Endothelial cell of umbilical vein (primary cell): ENCODE measurements around the gene CDK9. TPM values are rescaled to one million over a fixed set of nuclear protein-coding genes. Genes with fewer than 3 reads are reported as not detected.

Source experiments
- BruUV-seq: library from RNA; stranded (reverse); fragments of 400-500 nt; replicated peaks from 2 replicates; lab custom pipeline; 2021; lab: Mats Ljungman, UMichigan
- CTCF ChIA-PET: fragments of 300-600, 350-600 bp; sonication (Branson Sonifier 250); formaldehyde crosslinking; loops from one replicate; lab custom pipeline; 2021; ENCODE audit warnings: antibody characterized with exemption, inconsistent platforms; lab: Charles Lee
- POLR2A ChIA-PET: fragments of 300-600, 350-600 bp; sonication (Branson Sonifier 250); formaldehyde crosslinking; loops from one replicate; lab custom pipeline; 2021; ENCODE audit warnings: antibody characterized with exemption, inconsistent platforms; lab: Charles Lee
- DNase-seq: peaks from one replicate; pipeline ENCODE4 v3.0.0-alpha.2; 2011; ENCODE audit warnings: low read depth, low spot score
- FAIRE-seq: peaks from 2 replicates; lab custom pipeline; 2011; peaks lifted over from hg19 to GRCh38; lab: Jason Lieb, UNC
- H2AFZ ChIP-seq: 2 replicates; pipeline ENCODE4 v1.6.0; 2012; ENCODE audit warnings: low read depth, low read length, control low read depth, inconsistent platforms
- H3K27ac ChIP-seq: 2 replicates; pipeline ENCODE4 v1.5.1; 2011; ENCODE audit warnings: low read depth, mild to moderate bottlenecking, control low read depth, low read length, moderate library complexity; ENCODE audit not compliant: insufficient read depth
- H3K27me3 ChIP-seq, 2 experiments: 2 replicates each; pipeline versions ENCODE4 v1.6.0 to v1.6.1; 2011; ENCODE audit warnings: low read length in 2 of 2, mixed read lengths in 1 of 2; ENCODE audit not compliant: control insufficient read depth in 2 of 2, insufficient read depth in 2 of 2
- H3K36me3 ChIP-seq, 2 experiments: 2 replicates in 1 of 2; 3 replicates in 1 of 2; pipeline ENCODE4 v1.5.1; 2011; ENCODE audit warnings: low read length in 2 of 2, mild to moderate bottlenecking in 1 of 2, moderate library complexity in 1 of 2; ENCODE audit not compliant: control insufficient read depth in 2 of 2, insufficient read depth in 2 of 2; ENCODE audit errors: extremely low read depth in 1 of 2
- H3K4me1 ChIP-seq: 3 replicates; pipeline ENCODE4 v1.5.1; 2011; ENCODE audit warnings: mild to moderate bottlenecking, low read length; ENCODE audit not compliant: control insufficient read depth, insufficient read depth; ENCODE audit errors: extremely low read depth
- H3K4me2 ChIP-seq: 2 replicates; pipeline ENCODE4 v1.6.1; 2011; ENCODE audit warnings: low read length, control low read depth, mixed read lengths; ENCODE audit not compliant: insufficient read depth
- H3K4me3 ChIP-seq, 3 experiments: fragments of 200-600 bp in 1 of 3; sonication (generic), shearing (Covaris generic) in 1 of 3; replicated peaks in 1 of 3; 2 replicates each; pipeline ENCODE4 v1.5.1; 2011 to 2016; ENCODE audit warnings: control low read depth in 3 of 3, low read length in 3 of 3, mild to moderate bottlenecking in 2 of 3, inconsistent platforms in 1 of 3, low read depth in 1 of 3, moderate library complexity in 1 of 3; ENCODE audit not compliant: insufficient read depth in 1 of 3
- H3K79me2 ChIP-seq: 2 replicates; pipeline ENCODE4 v1.6.0; 2012; ENCODE audit warnings: low read length, inconsistent platforms; ENCODE audit not compliant: control insufficient read depth, insufficient read depth
- H3K9ac ChIP-seq: replicated peaks from 2 replicates; pipeline ENCODE3; 2011; ENCODE audit warnings: low read length, control low read depth; ENCODE audit not compliant: insufficient read depth; ENCODE audit errors: extremely low read depth
- H3K9me1 ChIP-seq: replicated peaks from 3 replicates; pipeline ENCODE4 v1.6.0; 2011; ENCODE audit warnings: mild to moderate bottlenecking, low read length; ENCODE audit not compliant: control insufficient read depth, insufficient read depth; ENCODE audit errors: extremely low read depth
- H3K9me3 ChIP-seq: replicated peaks from 2 replicates; pipeline ENCODE4 v1.5.1; 2012; ENCODE audit warnings: low read length, inconsistent platforms; ENCODE audit not compliant: control insufficient read depth, insufficient read depth
- H4K20me1 ChIP-seq: replicated peaks from 2 replicates; pipeline ENCODE3; 2011; ENCODE audit warnings: mild to moderate bottlenecking, low read length; ENCODE audit not compliant: control insufficient read depth, insufficient read depth; ENCODE audit errors: extremely low read depth
- EZH2 ChIP-seq: IDR thresholded peaks from 2 replicates; pipeline ENCODE4 v1.6.1; 2012; ENCODE audit warnings: borderline replicate concordance, low read depth, mild to moderate bottlenecking, moderate library complexity, low read length, inconsistent platforms; ENCODE audit not compliant: severe bottlenecking
- FOS ChIP-seq: IDR thresholded peaks from 2 replicates; pipeline ENCODE4 v1.6.1; 2011; ENCODE audit warnings: mild to moderate bottlenecking, low read length, moderate library complexity, borderline replicate concordance; ENCODE audit not compliant: insufficient read depth
- GATA2 ChIP-seq: IDR thresholded peaks from 2 replicates; pipeline ENCODE4 v1.7.0; 2011; ENCODE audit warnings: low read depth, mild to moderate bottlenecking, moderate library complexity, mixed read lengths, low read length; ENCODE audit not compliant: insufficient read length, insufficient read depth
- JUN ChIP-seq: IDR thresholded peaks from 2 replicates; pipeline ENCODE4 v1.6.1; 2011; ENCODE audit warnings: borderline replicate concordance, low read depth; ENCODE audit not compliant: insufficient read length, insufficient read depth
- MYC ChIP-seq: IDR thresholded peaks from one replicate; pipeline ENCODE4 v1.6.1; 2011; ENCODE audit warnings: mild to moderate bottlenecking, low read depth, low read length
- POLR2A ChIP-seq: IDR thresholded peaks from 2 replicates; pipeline ENCODE4 v1.6.1; 2012; ENCODE audit warnings: low read depth, mild to moderate bottlenecking, control low read depth, low read length
- POLR2AphosphoS5 ChIP-seq: IDR thresholded peaks from 2 replicates; pipeline ENCODE4 v1.6.1; 2012; ENCODE audit warnings: low read depth, mild to moderate bottlenecking, control low read depth, low read length, moderate library complexity; ENCODE audit not compliant: insufficient read depth
- dilution Hi-C: fragments of 300-500 bp; cut with MboI; formaldehyde crosslinking; loops from one replicate; pipeline ENCODE4 v1.15.0; 2019; ENCODE audit warnings: low sequenced_read_pairs; ENCODE audit not compliant: extremely low pct_ligation_motif_present
- intact Hi-C: fragments of 100-400 bp; cut with micrococcal nuclease; formaldehyde crosslinking; loops from one replicate; pipeline ENCODE4 v1.10.0; 2022
- polyA plus RNA-seq, 4 experiments: library from polyadenylated mRNA; depleted of rRNA in 3 of 4; stranded (reverse) in 3 of 4; unstranded in 1 of 4; fragments of >200 nt; gene quantifications; 2 replicates each; pipeline versions ENCODE4 v1.2.1 to v1.2.3, GENCODE V29; 2011 to 2012; ENCODE audit warnings: missing spikeins in 1 of 4
- total RNA-seq: library from RNA; stranded (reverse); gene quantifications from 2 replicates; pipeline ENCODE4 v1.2.3, GENCODE V29; 2021
- TF ChIP-seq, protein P1 (sequence below), 2 donors: IDR thresholded peaks; 1 replicate in 1 of 2; 2 replicates in 1 of 2; pipeline ENCODE4 v1.5.1; 2011; ENCODE audit warnings: low read length in 2 of 2, mild to moderate bottlenecking in 2 of 2, moderate library complexity in 2 of 2, control low read depth in 1 of 2, inconsistent platforms in 1 of 2, low read depth in 1 of 2; ENCODE audit not compliant: insufficient read depth in 1 of 2; ENCODE audit errors: extremely low read depth in 1 of 2
- TF ChIP-seq, protein P2 (sequence below): IDR thresholded peaks from 2 replicates; pipeline ENCODE4 v1.6.1; 2011; ENCODE audit not compliant: insufficient read depth, insufficient read length

Gene CDK9
- total and polyA plus RNA-seq, 2 donors (not counting 3 experiments of a cell fraction or from before 2014, with no cell fraction given) = 92.2 to 124 TPM

DNA sequence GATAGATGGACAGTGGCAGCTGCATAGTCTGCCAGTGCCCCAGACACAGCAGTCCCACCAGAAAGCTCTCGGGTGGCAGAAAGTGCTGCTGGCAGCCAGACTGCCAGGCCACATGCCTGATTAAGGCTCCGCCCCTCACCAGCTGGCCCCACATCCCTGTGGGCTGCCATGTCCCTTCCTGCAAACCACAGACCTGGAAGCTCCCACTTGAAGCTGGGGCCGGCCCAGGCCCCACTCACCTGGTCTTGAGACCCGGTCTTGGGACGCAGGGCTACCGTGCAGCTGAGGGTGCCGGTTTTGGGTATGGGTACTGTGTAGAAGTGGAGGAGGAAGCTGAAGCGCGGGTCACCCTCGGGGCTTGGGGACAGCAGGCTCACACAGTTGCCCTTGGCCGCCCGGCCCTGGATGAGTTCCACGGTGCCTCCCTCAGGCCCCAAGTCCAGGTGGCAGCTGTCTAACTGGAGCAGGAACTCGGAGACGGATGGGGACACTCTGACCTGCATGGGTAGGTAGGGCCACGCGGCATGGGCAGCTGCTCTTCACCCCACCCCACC lies 32.1 kb downstream of the CDK9 start:
- no peak overlapping the region for H3K4me3 ChIP-seq
- no peak overlapping the region for H3K4me2 ChIP-seq
- H3K9me3 ChIP-seq = no peaks in the 10 kb centered on the region
- DNase-seq = no peak
- H3K9me1 ChIP-seq = no peaks in the 10 kb centered on the region
- peaks cover 18% of the 10 kb centered on the region for H3K79me2 ChIP-seq
- peaks cover 10% of the 10 kb centered on the region for H3K4me1 ChIP-seq
- no TSS peak for BruUV-seq
- dilution Hi-C loops = no loop called here
- TF ChIP-seq, protein P1, sequence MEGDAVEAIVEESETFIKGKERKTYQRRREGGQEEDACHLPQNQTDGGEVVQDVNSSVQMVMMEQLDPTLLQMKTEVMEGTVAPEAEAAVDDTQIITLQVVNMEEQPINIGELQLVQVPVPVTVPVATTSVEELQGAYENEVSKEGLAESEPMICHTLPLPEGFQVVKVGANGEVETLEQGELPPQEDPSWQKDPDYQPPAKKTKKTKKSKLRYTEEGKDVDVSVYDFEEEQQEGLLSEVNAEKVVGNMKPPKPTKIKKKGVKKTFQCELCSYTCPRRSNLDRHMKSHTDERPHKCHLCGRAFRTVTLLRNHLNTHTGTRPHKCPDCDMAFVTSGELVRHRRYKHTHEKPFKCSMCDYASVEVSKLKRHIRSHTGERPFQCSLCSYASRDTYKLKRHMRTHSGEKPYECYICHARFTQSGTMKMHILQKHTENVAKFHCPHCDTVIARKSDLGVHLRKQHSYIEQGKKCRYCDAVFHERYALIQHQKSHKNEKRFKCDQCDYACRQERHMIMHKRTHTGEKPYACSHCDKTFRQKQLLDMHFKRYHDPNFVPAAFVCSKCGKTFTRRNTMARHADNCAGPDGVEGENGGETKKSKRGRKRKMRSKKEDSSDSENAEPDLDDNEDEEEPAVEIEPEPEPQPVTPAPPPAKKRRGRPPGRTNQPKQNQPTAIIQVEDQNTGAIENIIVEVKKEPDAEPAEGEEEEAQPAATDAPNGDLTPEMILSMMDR (IDR thresholded peaks at IDR 0.05; ENCODE audit: extremely low read depth in 1 of 2, insufficient read depth in 1 of 2, low read depth in 1 of 2, low read length in 2 of 2) = no peak
- no peak for TF ChIP-seq MYC
- TF ChIP-seq GATA2 = no peak
- TF ChIP-seq EZH2 = no peak
- TF ChIP-seq JUN = no peak
- no peak for TF ChIP-seq POLR2AphosphoS5
- no peak for TF ChIP-seq POLR2A
- TF ChIP-seq, protein P2, sequence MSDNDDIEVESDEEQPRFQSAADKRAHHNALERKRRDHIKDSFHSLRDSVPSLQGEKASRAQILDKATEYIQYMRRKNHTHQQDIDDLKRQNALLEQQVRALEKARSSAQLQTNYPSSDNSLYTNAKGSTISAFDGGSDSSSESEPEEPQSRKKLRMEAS = no peak
- TF ChIP-seq FOS = no peak
- H4K20me1 ChIP-seq = no peaks in the 10 kb centered on the region
- no peak overlapping the region for H3K9ac ChIP-seq
- no peaks in the 10 kb centered on the region for H3K27me3 ChIP-seq
- CTCF ChIA-PET = interaction anchor here (0.7 to 8.4 kb wide), 7 partner anchors 10 to 103 kb away, joined by 3 to 76 read pairs (median 4); partner anchors contain the start of genes ENG and TOR2A
- POLR2A ChIA-PET = interaction anchor here (1.2 kb wide), 1 partner anchor 47 kb away, joined by 3 read pairs; no protein-coding TSS in a partner anchor
- H3K27ac ChIP-seq = no peak overlapping the region
- H3K36me3 ChIP-seq = peaks cover 33 to 62% of the 10 kb centered on the region in 2 experiments
- FAIRE-seq = no peak
- no peak overlapping the region for H2AFZ ChIP-seq
- intact Hi-C loops = loop anchor here (2.0 kb wide), 1 partner anchor 53 kb away; no protein-coding TSS in a partner anchor
